Left ventricle myocardium superior (tissue), 1 donor: ENCODE data around the gene AP3S1. TPM values are rescaled to one million over a fixed set of nuclear protein-coding genes. Genes with fewer than 3 reads are reported as not detected.
"Not testable (repeated sequence)": the region's sequence is repeated elsewhere in the genome, so short reads cannot be mapped to it uniquely, and the experiment has no call there.

Experiments used
- ATAC-seq: fragments of 200-7000 bp; cut with Tn5 transposase; one replicate; pipeline ENCODE4 v1.9.1; 2020; ENCODE audit warnings: mild to moderate bottlenecking, moderate library complexity
- DNase-seq: peaks from one replicate; pipeline ENCODE4 v3.0.0-alpha.2; 2020
- intact Hi-C: fragments of 100-400 bp; cut with micrococcal nuclease; formaldehyde crosslinking; loops from one replicate; pipeline ENCODE4 v1.11.0; 2022
- total RNA-seq: library from RNA; stranded (reverse); fragmentation: NEBNext Ultra II Directional; extraction: Animal tissue kit (Norgen Biotek cat#: 25700); gene quantifications from one replicate; pipeline ENCODE4 v1.2.1, GENCODE V29; 2021
- donor health status: DM: no; HTN: yes; CAD: no; lungs with severe emphysema.

AP3S1 gene
- total RNA-seq, 1 donor from 2014 or later = 50.9 TPM

DNA sequence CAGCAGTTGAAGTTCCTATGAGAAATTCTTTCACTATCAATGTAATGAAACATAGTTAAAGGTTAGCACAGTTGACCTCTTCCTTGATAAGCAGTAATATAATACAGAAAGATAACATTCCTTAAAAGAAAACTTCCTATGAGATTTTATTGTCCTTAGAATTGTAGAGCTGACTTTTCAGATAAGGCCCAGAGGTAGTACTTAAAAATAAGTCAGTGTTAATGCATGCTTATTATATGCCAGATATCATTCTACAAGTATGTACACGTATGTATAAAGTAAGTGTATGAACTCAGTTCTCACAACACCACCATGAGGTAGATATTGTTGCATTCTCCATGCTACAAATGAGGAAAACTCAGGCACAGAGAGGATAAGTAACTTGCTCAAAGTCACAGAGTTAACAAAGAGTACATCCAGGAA, 15.3 kb downstream of the AP3S1 start:
- ATAC-seq (no peak), DNase-seq (no peak)
- intact Hi-C loops = no loop called here

DNA sequence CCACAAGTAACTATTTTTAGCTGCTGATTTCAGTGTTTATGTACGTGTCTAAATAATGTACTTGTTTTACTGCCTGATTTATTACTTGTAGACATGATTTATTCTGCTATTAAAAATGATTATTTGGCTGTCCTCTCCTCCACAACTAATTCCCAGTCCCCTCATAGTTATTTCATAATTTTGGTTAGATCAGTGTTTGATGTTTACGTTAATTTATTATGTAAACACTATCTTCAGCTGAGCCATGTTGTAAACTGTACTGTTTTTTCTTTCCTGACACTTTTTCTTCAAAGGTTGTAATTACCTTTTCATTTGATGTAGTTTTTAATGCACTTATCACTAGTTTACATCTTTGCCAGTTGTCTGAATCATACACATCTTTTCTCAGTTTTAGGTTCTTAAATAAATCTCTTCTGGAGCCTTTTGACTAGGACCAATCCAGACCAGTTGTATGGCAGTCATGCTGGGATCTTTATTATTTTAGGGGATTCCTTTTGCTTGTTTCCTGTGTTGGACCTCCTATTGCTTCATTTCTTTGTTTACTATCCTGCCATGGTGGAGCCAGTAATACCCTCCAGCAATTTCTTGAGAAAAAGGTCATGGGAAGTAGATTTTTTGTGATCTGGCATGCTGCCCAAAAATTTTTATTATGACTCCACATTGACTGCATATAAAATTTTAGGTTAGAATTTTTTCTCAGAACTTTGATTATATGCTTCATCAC, 16.1 kb downstream of the AP3S1 start:
- no peak for ATAC-seq
- intact Hi-C loops = no loop called here
- no peak for DNase-seq

DNA sequence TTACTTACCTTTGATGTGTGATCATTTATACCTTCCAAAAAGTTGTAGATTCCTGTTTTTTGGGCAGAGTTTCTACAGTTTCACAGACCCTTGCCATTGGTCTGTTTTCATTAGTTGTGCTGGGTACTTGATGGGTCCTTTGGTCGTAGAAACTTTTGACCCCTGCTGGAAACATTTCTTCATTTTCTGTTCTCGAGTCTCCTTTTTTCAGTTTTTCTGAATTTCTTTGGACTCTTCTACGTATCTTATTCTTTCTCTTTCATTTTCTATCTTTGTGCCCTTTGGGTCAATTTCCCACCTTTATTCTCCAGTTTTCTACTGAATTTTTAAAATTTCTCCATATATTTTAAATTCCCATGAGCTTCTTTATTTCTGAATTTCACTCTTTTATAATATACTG, 16.7 kb downstream of the AP3S1 start:
- ATAC-seq = no peak
- no peak for DNase-seq
- intact Hi-C loops = no loop called here

DNA sequence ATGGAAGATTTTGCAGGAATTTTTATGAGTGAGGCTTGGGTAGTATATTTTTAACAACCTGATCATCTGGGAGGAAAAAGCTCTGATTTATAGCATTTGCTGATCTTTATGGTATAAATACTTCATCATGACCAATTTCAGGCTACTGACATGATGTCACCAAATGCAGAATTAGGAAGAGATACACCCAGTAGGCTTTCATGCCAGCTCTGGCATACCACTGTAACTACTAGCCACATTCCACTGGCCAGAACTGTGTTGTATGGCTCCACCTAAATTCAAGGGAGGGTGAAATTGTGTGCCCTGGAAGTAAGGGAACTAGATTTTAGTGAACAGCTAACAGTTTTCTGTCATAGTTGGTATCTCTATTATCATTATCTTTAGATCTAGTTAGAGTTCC, 17.6 kb downstream of the AP3S1 start:
- intact Hi-C loops = no loop called here

DNA sequence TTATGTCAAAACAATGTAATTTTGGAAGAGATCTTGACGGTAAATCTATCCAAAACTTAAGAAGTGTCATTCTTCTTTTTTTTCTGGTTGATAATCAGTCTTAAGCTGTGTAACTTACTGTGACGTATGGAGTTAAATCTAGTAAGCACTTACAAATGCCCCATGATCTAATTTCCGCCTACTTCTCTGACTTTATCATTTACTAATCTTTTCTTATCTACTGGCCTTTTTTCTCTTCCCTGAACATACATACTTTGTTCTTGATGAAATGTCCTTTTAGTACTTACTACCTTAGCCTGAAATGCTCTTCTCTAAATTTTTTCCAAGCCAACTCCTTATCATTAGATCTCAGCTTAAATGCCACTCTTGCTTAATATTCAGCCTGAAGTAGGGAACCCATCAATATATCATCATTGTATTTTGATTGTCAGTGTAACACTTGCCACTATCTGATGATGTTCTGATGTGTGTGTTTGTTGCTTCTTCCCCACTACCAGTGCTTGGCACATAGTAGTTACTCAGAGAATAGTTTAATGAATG, 27.6 kb downstream of the AP3S1 start:
- intact Hi-C loops = no loop called here
- no peak for ATAC-seq
- DNase-seq = no peak

More for the DNA sequence above, 17.6 kb downstream of the AP3S1 start:
- DNase-seq (no peak), ATAC-seq (no peak)

DNA sequence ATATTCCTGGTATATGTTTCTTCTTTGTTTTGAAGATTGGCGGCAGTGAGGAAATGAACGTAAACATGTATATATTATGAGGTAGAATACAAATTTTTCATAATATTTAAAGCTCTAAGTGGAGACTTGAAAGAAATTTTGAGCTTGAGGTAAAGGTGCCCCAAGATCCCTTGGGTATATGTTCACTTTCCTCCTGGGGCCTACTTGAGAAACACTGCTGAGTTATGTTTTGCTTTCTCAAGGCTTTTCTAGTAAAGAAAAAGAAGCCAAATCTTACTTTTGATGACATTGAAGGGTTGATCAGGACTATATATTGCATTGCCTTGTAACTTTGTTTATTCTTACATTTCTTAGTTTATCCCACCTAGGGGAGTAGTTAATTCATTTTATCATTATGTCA, 30.7 kb downstream of the AP3S1 start:
- DNase-seq = no peak
- ATAC-seq = no peak
- intact Hi-C loops = no loop called here

DNA sequence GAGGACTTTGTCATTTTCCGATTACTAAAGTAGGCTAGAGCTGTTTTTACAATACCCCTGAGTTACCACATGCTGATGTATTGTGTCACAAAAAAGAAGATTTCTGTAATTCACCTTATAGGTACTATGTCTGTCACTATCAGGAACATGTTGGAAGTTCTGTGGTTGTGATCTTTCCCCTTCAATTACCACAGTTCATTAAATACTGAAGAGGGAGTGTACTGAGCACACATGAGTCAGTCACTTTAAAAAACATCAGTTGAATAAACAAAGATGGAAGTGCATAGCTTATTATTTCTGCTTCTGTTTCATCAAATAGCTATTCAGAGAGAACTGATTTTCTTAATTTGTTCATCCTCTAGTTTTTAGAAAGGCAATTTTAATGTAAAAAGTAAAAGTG, 31.7 kb downstream of the AP3S1 start:
- intact Hi-C loops = no loop called here
- ATAC-seq (no peak), DNase-seq (no peak)

DNA sequence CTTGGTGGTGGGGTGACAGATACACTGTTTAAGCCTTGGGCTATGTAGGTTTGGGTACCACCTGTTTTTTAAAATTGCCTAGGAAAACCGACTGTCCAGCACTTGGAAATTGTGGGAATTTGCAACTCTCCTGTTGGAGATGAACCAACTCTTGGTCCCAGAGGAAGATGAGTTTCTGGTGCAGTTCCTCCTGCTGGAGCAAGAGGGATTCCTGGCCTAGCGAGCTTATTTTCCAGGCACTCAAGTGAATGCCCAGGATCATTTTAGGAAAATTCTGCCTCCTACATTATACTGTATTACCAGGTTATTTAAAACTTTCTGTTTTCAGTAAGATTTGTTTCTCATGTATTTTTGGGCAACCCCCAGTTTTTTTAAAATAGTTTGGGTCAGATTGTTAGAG, 33.7 kb downstream of the AP3S1 start:
- intact Hi-C loops = no loop called here
- ATAC-seq = no peak
- DNase-seq = no peak

DNA sequence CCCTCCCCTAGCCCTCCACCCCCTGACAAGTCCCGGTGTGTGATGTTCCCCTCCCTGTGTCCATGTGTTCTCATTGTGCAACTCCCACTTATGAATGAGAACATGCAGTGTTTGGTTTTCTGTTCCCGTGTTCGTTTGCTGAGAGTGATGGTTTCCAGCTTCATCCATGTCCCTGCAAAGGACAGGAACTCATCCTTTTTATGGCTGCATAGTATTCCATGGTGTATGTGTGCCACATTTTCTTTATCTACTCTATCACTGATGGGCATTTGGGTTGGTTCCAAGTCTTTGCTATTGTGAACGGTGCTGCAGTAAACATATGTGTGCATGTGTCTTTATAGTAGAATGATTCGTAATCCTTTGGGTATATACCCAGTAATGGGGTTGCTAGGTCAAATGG, 35.6 kb downstream of the AP3S1 start:
- DNase-seq, ATAC-seq, intact Hi-C loops: not testable (repeated sequence)

DNA sequence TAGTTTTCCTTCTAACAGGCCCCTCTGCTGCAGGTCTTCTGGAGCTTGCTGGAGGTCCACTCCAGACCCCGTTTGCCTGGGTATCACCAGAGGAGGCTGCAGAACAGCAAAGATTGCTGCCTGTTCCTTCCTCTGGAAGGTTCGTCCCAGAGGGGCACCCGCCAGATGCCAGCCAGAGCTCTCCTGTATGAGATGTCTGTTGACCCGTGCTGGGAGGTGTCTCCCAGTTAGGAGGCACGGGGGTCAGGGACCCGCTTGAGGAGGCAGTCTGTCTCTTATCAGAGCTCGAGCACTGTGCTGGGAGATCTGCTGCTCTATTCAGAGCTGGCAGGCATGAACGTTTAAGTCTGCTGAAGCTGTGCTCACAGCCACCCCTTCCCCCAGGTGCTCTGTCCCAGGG, 40.7 kb downstream of the AP3S1 start:
- intact Hi-C loops = loop anchor here (10.0 kb wide), 1 partner anchor 182 kb away; no protein-coding TSS in a partner anchor
- not testable (repeated sequence) for DNase-seq, ATAC-seq

DNA sequence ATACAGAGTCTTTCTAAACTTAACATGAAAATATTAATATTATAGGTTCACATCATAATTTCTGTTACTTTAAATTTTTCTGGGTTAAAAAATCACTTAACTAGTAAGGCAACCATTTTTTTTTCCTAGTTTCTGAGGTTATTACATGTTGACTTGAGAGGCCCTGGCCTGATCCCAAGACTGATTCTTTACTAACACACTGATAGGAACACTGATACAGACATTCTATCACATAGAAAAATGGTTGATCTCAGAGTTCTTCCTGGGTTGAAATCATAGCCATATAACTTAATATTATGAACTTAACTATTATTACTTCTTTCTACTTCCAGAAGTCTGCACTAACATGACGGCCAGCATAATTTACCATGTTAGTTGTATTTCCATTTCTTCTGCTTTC, 43.0 kb downstream of the AP3S1 start:
- ATAC-seq = no peak
- intact Hi-C loops = loop anchor here (10.0 kb wide), 1 partner anchor 180 kb away; no protein-coding TSS in a partner anchor
- no peak for DNase-seq

DNA sequence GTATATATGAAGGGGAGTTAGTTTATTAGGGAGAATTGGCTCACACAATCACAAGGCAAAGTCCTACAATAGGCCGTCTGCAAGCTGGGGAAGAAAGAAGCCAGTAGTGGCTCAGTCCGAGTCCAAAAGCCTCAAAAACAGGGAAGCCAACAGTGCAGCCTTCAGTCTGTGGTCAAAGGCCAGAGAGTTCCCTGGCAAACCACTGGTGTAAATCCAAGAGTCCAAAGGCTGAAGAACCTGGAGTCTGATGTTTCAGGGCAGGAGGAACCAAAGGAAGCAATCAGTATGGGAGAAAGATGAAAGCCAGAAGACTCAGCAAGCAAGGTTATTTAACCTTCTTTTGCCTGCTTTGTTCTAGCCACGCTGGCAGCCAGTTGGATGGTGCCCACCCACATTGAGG, 43.5 kb downstream of the AP3S1 start:
- intact Hi-C loops = loop anchor here (10.0 kb wide), 1 partner anchor 180 kb away; no protein-coding TSS in a partner anchor
- ATAC-seq, DNase-seq: not testable (repeated sequence)

DNA sequence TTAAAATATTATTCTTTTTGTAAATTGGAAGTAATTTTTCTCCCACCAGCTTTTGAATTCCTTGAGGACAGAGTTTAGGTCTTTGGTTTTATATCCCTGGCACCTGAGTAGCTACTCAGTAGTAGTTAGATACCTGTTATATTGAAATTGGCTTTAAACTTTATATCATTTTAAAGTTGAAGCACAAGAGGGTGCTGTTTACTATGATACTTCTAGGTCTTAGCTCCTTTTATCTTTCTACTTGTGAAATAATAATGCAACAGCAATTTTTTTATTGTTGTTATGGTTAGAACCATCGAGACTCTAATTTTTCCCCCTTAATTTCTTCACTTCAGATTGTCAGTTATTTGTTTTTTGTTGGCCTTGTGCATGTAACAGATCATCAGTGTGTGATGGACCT, 46.3 kb downstream of the AP3S1 start:
- intact Hi-C loops = loop anchor here (10.0 kb wide), 1 partner anchor 177 kb away; no protein-coding TSS in a partner anchor
- DNase-seq (no peak), ATAC-seq (no peak)

DNA sequence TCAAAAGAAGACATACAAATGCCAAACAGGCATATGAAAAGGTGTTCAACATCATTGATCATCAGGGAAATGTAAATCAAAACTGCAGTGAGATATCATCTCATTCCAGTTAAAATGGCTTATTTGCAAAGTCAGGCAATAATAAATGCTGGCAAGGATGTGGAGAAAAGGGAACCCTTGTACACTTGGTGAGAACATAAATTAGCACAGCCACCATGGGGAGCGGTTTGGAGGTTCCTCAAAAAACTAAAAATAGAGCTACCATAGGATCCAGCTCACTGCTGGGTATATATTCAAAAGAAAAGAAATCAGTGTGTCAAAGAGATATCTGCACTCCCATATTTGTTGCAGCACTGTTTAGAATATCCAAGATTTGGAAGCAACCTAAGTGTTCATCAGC, 50.3 kb downstream of the AP3S1 start:
- no peak for ATAC-seq
- intact Hi-C loops = no loop called here

DNA sequence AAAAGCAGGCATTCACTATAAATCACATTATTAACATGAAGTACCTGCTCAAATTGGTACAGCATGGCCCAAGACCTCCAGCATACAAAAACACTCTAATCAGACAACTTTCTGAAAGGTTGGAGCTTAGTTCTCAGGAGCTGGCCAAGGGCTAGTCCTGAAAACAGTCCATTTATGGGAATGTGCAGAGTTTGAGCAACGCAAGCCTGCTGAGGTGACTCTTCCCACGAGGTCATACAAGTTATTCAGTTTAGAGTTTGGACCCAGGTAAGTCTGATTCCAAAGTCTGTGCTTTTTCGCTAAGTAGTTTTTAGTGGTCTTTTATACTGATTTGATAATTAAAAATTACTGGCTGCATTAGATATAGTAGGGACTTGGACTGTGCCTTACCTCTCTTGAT, 52.6 kb downstream of the AP3S1 start:
- intact Hi-C loops = no loop called here
- no peak for ATAC-seq
- no peak for DNase-seq

More for the DNA sequence above, 50.3 kb downstream of the AP3S1 start:
- no peak for DNase-seq

DNA sequence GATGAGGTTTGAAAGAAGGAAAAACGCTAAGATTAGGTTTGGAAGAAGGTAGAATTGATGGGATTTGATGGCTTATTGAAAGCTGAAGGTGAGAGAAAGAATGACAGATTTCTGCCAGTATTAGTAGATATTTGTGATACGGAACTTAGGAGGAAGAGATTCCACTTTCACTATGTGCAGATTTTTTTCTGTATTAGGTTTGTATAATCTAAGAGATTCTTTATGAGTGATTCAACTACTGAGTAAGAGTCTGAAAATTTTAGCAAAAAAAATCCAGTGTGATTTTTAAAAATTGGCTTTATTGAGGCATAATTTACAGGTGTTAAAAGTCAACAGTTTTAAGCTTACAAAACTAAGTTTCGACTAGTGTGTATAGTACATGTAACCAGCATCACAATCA, 54.1 kb downstream of the AP3S1 start:
- intact Hi-C loops = no loop called here
- no peak for DNase-seq
- ATAC-seq = no peak

DNA sequence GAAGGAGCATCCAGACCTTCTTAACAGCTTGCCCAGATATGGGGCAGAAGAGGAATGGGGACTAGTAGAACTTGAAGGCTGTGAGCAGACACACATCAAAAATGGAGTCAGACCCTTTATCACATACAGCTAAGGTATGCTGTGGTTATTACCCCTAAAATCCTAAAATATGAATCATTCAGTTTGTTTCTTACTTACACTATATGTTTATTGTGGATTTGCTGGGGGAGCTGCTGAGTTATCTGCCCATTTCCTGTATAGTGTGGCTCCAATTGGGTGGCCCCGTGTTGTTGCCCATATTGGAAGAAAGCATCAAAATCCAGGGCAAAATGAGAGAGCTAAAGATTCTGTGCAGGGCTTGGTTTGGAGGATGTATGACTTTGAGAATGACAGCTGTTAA, 56.9 kb downstream of the AP3S1 start:
- ATAC-seq = no peak
- DNase-seq = no peak
- intact Hi-C loops = no loop called here

DNA sequence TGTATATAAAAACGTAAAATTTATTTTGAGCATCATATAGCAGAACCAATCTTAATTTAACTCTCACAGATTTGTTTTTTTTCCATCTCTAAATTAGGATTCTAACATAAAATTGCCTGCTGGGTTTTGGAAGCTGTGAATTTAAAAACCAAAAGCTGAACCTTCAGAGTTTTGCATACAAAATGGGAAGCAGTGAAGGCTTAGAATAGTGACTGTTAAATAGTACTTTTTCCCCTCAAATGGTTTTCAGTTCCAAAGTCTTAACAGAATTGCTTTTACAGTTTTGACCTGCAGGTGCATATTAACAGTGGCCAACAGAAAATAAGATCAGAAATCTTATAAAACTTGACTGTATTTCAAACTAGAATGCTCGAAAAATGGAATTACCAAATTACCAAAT, 65.4 kb downstream of the AP3S1 start:
- ATAC-seq (no peak), DNase-seq (no peak)
- intact Hi-C loops = no loop called here

DNA sequence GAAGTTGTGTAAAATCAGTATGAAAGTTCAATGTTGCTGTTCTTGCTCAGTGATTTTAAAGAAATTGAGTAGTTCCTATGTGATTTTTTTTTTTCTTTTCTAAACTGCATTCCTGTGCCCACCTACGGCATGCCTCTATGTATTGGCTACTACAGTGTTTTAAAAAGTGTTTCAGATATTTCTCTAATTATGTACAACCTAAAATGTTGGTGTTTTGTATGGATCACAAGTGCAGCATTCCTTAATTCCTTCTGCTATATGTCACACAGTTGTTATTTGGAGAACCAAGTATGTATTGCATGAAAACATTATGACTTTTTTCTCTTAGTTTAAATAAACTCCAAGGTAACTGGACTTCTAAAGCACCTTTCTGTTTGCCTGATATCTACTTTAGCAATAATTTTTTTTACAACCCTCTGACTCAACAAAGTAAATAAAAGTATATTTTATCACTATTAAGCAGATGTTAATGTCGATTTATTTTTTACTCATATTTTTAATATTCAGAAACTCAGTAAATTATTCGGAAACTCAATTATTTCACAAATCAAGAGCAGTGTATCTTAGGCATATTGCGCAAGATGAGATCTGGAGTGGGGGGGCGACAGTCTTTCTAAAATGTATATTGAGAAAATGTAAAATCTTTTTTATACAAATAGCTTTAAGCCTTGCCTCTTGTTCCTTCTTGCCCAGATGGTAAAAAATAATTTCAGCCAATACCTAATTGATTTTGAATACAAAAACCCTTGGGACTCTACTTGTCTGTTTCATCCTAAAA, 72.1 kb downstream of the AP3S1 start:
- ATAC-seq, intact Hi-C loops, DNase-seq: not testable (repeated sequence)

DNA sequence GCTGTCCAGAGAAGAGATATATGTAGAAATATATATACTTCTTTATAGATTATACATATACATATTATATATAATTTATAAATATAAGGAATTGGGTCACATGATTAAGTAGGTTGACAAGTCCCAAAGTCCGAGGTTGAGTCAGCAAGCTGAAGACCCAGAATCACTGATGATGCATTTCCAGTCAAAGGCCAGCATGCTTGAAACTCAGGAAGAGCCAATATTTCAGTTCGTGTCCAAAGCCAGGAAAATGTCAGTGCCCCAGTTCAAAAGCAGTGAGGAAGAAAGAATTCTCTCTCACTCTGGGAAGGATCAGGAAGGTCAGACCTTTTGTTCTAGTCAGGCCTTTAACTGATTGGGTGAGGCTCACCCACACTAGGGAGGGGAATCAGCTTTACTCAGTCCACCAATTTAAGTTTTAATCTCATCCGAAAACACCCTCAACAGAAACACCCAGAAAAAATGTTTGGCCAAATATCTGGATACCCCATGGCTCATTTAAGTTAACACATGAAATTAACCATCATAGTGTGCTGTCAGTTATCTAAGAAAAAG, 78.5 kb downstream of the AP3S1 start:
- no peak for DNase-seq
- ATAC-seq = no peak
- intact Hi-C loops = no loop called here
